CMK (cell line): ENCODE measurements around the gene LILRB3.
"Not testable (repeated sequence)": the region's sequence is repeated elsewhere in the genome, so short reads cannot be mapped to it uniquely, and the experiment has no call there.

Experiments used
- DNase-seq: peaks from one replicate; pipeline ENCODE4 v3.0.0-alpha.2; 2010; ENCODE audit warnings: low read depth

Gene LILRB3

GRCh38 chr19:54189735-54190502, 32.9 kb downstream of the LILRB3 start:
- peak; percentile 100 for DNase-seq

DNA sequence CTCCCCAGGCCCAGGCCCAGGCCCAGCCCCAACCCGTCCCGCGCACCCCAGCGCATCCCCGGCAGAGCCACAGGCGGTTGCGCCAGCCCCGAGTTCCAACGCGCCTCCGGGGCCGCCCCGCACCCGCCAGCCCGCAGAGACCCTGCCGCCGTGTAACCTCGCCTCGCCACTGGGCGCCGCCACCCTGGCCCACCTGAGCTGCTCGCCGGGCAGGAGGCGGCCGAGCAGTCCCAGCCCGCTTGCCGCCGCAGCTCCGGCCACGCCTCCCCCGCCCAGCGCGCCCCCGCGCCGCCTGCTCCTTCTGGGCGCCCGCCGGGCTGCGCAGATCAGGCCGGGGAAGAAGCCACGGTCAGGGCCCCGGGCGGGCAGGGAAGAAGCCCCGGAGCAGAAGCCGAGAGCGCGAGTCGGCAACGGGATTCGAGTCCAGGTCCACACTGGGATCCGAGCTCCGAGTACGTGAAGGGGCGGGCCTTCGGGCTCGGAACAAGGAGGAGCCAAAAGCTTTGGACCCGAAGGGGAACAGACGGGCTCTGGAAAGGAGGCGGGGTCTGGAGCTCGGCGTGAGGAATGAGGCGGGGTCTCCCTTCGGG, 33.6 kb downstream of the LILRB3 start, which contains the start of gene MBOAT7:
MBOAT7 (minus strand) TSS at position 436 of the 590 bp plus-strand sequence. CDS start 1,072 bp downstream, outside the sequence.
- DNase-seq, result no peak

DNA sequence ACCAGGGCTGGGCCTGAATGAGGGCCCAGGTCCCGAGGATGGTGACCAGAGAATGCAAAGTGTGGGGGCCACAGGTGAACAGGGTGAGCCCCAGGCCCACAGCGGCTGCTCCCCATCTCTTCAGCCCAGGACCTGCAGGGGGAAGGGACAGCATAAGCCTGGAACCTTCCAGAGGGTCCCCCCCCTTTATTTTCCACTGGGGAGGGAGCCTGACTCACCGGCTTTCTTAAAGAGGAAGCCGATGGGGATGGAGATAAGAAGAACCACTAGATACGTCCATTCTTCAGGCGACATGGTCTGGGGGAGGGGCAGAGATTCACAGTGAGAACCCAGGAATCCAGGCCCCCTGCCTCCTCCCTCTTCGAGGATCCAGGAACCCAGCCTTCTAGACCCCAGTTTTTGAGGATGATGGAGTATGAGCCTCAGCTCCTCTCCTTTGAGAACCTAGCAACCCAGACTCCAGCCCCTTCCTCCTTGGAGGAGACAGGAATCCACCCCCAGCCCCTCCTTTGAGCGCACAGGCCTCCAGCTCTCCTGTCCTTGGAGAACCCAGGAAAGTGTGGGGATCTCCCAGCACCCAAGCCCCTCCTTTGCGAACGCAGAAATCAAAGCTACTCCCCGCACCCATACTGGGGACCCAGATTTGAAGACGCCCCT, 34.5 kb downstream of the LILRB3 start:
- DNase-seq, result peak; percentile 85

- DNase-seq, result no peak
These were observed 35.8 kb downstream of the LILRB3 start for GRCh38 chr19:54186934-54187381.

DNA sequence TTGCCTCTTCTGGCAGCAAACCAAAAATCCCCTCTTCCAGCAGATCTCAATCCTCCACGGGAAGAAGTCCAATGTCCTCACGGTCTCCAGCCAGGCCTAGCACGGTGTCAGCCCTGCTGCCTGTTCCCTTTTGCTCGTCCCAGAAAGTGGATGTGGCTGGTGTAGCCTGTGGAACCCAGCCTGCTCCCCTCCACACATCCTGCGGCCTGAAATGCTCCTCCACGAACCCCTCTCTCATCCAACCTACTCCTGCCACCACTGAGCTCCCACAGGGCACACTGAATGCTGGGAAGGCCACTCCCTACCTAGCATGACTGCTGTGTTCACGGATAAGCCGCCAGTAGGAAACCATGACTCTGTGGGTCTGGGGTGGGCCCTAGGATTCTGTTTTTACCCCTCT, 36.5 kb downstream of the LILRB3 start:
- no peak for DNase-seq

DNA sequence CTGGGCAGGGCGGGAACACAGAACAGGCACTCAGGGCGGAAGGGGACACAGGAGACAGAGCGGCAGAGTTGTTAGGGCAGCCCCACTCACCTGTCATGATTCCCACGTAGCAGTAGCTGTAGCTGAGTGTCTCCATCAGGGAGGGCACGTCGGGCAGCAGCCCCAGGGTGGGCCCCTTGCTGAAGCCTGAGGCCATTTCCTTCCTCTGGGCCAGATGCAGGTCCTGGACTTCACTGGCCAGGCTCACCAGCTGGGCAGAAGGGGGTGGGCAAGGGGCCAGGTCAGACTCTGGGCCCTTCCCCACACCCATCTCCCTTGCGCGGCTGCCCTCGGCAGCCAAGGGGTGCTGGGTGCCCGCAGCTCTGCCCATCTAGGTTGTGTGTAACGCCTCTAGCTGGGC, 39.4 kb downstream of the LILRB3 start:
- no peak for DNase-seq

DNA sequence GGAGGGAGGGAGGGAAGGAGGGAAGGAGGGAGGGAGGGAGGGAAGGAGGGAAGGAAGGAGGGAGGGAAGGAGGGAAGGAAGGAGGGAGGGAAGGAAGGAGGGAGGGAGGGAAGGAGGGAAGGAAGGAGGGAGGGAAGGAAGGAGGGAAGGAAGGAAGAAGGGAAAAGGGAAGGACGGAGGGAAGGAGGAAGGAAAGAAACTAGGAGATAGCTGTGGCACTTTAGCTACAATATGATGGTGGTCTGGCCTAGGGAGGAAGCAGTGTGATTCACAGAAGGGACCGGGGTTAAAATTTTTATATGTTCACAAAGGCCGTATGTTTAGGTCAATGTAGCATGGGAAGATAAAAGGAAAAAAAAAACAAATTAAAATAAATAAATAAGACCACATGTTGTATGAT, 40.9 kb downstream of the LILRB3 start:
- not testable (repeated sequence) for DNase-seq

DNA sequence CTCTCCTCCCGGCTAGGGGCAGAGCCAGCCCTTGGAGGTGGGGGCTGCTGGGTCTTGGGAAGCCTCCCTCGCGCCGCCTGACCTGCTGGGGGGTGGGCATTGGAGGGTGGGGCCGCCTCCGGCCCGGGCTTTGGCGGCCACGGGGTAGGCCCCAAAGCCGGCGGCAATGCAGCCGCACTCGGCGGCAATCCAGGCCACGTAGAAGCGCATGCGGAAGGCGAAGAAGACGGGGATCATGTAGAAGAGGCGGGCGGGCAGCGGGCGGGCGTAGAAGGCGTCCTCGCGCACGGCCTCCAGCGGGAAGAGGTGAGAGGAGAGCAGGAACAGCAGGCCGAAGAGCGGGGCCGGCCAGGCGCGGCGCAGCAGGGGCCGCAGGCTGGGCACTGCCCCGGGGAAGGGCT, 42.1 kb downstream of the LILRB3 start:
- no peak for DNase-seq

DNA sequence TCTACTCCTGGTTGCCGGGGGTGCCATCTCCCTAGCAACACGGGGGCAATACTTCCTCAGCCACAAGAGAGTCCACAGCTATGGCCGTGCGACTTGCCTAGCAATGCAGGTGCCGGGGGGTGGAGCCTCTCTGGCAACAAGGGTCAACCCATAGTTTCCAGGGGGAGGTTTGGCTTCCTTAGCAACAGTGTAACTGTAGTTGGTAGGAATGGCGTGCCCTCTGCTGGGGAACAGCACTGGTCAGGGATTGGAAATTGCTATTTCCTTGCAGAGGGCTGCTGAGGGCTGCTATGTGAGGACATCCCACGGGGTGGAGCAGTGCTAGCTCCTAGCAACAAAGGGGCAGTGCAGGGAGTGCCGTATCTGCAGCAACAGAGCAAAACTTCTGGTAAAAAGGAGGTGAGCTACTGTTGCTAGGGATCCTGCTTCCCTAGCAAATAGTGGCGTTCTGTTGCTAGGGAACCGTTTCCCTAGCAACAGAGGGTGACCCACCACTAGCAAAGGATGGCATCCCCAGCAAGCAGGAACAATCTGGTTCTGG, 42.8 kb downstream of the LILRB3 start:
- no peak for DNase-seq

DNA sequence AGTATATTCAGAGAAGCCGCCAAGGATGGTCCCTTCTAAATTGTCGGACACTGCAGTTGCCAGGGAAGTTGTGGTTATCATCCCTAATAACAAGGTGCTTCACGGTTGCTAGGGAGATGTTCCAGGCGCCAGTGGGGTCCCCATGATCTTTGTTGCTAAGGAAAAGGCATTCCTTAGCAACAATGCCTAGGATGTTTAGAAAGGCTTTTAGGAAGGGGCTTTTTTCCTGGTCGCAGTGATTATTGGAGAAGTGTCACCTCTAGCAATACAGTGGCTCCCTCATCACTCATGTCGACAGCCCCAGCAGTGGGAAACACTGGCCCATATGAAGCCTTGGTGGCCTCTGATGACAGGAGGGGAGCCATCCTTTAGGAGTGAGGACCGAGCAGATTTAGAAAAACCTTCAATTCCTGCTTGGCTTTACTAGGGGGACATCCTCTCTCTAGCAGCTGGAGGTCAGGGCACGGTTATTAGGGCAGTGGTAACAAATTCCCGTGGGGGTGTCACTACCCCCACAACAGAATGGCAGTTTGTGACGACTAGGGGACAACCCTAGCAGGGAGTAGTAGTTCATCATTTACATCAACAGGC, 43.5 kb downstream of the LILRB3 start:
- no peak for DNase-seq

DNA sequence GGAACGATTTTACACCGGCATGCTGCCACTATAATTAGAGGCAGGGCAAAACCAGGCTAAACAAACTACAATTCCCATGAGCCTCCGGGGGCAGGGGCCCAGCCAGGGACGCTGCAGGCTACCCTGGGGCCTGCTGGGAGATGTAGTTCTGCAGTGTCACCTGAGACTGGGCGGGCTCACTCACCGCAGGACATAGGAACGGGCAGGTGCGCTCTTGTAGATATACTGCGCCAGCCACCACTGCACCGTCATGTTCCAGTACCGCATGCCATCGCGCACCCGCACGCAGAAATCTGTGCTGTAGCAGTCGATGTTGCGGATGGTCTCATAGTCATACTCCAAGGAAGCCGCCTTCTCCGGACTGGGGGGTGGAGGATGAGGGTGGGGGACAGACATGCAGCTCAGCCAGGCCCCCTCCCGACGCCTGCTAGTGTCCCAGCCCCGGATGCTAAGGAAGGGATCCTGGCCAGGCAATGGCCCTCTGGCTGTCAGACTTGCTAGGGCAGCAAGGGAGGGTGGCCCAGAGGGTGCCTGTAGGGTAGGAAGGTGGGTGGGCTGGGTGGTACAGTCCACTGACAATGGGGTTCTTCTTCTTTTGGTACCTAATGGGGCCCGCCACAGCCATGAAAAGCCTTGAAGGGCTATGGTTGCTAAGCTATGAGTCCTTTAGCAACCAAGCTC, 44.1 kb downstream of the LILRB3 start:
- no peak for DNase-seq

GRCh38 chr19:54173951-54174834, 48.6 kb downstream of the LILRB3 start:
- no peak for DNase-seq

GRCh38 chr19:54173359-54173699, 49.5 kb downstream of the LILRB3 start:
- no peak for DNase-seq

GRCh38 chr19:54172471-54173358, 50.1 kb downstream of the LILRB3 start, which contains the start of gene TMC4:
TMC4 (minus strand) TSS chr19:54173160; CDS start chr19:54173117, 43 bp downstream.
- DNase-seq, result no peak

GRCh38 chr19:54171736-54172431, 50.9 kb downstream of the LILRB3 start:
- DNase-seq, result not testable (repeated sequence)

DNA sequence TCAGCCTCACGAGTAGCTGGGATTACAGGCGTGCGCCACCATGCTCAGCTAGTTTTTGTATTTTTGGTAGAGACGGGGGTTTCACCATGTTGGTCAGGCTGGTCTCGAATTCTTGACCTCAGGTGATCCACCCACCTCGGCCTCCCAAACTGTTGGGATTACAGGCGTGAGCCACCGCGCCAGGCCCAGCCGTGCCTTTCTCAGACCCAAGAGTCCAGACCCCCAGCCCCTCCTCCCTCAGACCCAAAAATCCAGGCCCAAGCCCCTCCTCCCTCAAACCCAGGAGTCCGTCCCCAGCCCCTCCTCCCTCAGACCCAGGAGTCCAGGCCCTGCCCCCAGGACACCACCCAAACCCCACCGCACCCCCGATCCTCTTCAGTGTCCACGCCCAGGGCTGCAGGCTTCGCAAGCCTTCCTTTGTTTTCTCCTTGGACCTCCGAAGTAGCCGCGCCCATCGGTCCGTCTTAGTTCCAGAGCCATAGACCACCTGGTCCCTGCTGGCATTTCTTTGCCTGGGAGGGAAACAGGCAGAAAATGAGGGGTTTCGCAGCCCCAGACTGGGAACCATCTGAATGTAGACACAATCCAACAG, 53.6 kb downstream of the LILRB3 start:
- DNase-seq, result no peak

DNA sequence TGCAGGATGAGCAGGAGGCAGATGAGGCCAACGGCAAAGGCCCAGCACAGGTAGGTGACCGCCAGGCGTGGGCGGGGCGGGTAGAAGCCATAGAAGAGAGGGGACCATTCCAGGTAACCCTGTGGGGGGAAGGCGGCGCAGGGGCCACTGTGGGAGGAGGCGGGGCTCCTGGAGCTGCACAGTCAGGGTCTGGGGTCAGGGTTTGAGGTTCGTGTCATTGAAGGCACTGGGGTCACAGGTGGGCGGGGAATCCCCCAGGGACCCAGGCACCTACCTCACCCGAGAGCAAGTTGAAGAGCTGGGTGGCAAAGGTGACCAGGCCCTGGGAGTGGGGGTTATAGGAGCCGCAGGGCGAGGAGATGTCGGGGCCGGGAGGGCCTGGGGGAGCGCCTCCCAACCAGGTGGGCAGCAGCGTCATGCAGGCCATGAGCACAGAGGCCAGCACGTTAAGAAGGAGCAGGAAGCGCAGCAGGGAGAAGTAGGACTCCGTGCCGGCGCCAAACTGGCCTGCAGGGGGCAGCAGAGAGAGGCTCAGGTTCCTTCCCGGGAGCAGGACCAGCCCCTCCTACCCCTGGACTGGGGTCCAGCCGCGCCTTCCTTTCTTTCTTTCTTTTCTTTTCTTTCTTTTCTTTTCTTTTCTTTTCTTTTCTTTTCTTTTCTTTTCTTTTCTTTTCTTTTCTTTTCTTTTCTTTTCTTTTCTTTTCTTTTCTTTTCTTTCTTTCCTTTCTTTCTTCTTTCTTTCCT, 54.5 kb downstream of the LILRB3 start:
- DNase-seq, result peak; percentile 72
